HG03135 (cell line): ENCODE measurements around the gene RIMS3.
"Not testable (repeated sequence)": the region's sequence is repeated elsewhere in the genome, so short reads cannot be mapped to it uniquely, and the experiment has no call there.

Experiments used
- ATAC-seq: cut with Tn5 transposase; IDR thresholded peaks from one replicate; pipeline ENCODE4 v1.9.1; 2021; ENCODE audit warnings: mild to moderate bottlenecking, moderate library complexity; ENCODE audit not compliant: unreplicated experiment

Gene RIMS3

DNA sequence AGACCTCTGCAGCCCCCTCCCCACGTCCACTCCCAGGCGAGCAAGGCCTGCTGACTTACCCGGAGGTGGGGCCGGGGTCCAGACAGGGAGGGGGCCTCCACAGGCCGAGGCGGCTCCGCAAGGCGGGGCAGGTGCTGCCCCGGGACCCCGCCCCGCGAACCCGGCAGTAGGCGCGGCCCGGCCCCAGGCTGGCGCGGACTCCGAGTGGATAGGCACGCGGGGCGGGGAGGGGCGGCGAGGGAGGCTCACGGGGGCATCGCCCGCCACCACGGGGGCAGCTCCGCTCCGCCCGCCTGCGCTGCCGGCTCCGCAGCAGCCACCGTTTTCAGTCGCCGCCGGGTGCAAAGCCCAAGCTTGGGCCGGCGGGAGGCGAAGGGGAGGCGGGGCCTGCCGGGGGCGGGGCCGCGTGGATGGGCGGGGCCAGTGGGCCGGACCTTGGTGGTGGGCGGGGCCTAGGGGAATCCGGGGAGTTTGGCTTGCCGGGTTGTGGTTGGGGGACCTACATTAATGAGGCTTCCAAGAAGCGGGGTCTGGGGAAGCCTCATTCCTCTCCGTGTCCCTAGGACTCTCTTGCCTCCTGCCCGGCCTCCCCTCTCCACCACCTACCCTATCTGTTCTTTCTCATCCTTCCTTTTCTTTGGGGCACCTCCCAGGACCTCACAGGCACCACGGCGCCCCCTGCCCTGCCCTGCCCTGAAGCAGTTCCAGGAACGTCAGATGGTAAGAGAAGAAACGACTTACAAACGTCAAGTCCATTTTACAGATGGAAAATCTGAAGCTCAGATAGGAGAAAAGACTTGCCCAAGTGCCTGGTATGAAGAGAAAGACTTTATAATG is at the start of gene RIMS3:
RIMS3 (minus strand) TSS at position 348 of the 837 bp plus-strand sequence. CDS start 23,757 bp downstream, outside the sequence.
- ATAC-seq: peak; percentile 64

DNA sequence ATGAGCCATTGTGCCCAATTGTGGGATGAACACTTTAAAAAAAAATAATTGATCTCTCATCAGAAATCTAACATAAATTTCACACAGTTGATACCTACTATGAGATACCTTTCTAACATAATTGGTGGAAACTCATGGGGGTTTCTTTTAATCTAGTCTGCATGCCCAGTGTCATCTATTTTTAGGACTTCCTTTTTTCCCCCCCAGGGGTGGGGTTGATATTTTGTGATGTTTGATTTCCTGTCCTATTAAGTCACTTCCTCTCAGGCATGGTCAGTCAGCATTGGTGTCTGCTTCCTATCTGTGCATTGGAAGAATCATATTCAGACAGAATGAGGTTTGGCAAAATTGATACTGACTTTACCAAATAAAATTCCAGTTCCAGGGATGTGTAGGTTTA is 47.5 kb upstream of the RIMS3 start:
- ATAC-seq: no peak

DNA sequence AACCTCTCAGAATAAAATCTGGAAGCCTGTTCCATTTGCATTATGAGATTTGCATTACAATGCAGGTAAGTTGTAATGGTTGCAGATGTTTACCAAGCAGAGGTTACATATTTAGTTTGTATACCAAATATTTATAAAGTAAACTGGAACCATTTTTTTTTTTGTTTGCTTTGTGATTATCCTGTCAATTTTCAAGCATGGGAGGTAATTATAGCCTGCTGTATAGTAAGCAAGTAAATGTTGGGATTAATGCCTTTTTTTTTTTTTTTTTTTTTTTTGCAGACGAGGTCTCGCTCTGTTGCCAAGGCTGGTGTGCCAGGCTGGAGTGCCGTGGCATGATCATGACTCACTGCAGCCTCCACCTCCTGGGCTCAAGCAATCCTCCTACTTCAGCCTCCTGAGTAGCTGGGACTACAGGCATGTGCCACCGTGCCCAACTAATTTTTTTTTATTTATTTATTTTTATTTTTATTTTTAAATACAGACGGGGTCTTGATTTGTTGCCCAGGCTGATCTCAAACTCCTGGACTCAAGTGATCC is 47.0 kb upstream of the RIMS3 start:
- no peak for ATAC-seq

DNA sequence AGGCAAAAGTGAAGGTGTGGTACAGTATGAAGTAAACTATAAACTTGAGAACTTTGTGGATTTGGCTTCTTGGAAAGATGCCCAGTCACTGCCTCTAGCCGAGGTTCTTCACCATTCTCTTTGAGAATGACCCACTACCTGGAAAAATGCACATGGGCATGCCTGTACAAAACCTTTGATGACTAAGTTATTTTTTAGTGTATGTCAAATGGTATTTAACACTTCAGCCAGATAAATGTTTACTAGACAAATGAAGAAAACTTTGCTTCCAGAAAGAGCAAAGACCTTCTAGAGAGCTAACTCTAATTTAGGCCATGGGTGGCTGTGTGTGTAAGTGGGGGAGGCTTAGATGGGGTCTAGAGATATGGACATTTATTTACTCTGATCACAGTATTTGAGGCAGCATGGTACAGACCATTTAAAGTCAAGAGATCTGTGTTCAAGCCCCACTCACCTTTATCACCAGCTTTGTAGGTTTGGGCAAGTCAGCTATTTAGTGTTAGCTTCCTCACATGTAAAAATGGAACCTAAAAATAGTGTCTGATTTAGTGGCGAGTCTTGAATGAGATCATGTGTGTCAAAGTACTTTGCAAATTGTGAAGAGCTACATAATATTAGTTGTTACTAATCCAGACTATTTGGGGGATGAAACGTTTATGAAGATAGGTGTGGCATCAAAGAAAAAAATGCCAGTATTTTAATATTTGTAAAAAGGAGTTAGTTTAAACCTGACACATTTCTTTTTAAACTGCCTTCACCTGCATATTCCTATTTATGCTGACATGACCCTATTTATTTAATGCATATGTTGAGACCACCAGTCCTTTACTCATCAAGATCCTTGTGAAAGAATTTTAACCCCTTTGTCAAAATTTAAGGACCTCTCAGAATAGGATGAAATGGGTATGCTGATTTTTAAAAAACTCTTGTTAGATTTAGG is 46.3 kb upstream of the RIMS3 start:
- no peak for ATAC-seq

DNA sequence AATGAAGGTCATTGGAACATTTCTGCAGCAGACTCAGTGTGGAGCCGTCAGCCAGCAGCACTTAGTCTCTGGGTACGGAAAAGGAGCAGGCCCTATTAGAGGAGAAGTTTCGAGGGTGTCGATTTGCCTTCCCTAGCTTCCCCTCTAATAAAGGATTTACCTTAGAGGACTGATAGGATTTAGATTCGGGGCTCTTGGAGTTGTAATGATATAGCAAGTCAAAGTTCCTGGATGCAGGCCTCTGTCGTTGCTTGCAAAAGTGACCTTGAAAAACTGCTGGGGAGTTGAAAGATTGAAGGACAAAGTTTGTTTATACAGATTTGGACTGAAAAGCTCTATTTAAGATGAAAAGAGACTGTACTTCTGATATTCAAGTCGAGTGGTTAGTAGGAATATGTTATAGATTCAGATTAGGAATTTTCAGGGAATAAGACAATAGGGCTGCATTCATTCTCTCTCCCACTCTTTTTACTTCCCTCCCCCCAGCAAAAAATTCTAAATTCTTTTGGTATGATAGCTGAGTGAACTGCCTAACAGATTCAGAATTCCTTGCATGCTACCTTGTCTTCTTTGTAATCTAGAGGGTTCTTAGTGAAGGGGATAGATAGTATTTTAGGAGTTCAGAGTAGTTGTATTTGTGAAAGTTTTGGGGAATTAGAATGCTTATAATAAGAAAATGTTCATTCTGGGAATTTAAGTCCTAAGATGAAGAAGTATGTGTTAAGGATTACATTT is 45.3 kb upstream of the RIMS3 start:
- ATAC-seq: no peak

DNA sequence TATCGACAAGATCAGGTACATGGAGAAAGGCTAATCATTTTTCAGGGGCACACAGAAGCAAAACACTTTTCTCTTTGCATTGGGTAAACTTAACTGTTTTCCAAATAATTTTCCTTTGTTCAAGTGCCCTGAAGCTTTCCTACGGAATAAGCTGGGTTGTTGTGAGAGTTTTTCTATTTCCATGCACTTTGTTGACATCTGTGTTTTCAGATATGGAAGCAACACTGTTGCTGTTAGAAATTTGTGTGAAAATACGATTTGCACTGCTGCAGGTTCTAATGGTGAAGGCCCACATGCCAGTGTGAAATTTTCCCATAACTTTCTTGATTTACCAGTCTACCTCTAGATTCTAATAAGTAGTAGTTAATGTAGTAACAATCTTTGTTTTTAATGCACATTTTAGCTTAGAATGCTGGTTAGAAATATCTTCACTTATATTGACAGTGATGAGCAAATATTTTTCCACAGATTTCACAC is 44.4 kb upstream of the RIMS3 start:
- no peak for ATAC-seq

DNA sequence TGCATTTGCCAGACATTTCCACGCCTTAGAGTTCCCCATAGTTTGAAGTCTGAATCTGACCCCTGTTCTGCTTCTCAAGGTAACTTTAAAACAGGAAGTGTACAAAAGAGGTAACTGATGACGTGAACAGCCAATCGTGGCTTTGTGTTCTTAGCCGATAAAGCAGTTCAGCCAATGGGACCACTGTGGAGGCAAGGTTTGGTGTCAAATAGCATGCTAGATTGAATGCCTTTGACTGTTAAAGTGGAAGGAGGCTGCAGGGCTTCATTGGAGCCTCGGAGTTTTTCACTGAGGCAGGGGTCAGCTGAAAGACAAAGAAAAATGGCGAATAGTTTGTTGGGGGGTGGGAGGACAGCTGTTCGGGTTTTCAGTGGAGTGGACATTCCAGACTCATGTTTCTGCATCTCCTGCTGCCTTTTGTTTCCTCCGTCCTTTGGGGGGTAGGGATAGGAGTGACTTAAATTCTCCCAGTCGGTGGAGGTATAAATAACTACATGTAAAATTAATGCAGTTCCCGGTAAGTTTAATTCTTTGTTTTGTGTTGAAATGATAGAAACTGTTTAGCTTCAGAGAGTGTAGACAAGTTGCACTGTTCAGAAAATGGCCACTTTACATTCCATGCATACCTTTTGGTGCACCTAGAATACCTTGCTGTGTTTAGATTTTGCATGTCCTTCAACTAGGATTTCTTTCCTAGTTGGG is 43.8 kb upstream of the RIMS3 start:
- peak; percentile 84 for ATAC-seq

DNA sequence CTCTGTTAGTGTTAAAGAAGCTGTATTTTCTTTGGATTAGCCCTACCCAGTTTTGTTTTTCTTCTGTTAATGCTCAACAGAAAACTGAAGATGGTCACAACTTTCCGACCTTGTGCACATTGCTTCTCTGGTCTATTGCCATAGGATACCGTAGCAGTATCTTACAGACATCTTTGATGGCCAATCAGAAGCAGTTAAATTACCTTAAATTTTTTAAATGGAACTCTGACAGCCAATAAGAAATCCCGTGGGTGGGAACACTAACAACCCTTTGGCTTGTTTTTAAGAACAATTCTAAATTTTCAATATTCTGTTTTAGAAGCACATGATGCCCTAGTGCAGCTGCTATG is 43.2 kb upstream of the RIMS3 start:
- ATAC-seq: peak; percentile 66

DNA sequence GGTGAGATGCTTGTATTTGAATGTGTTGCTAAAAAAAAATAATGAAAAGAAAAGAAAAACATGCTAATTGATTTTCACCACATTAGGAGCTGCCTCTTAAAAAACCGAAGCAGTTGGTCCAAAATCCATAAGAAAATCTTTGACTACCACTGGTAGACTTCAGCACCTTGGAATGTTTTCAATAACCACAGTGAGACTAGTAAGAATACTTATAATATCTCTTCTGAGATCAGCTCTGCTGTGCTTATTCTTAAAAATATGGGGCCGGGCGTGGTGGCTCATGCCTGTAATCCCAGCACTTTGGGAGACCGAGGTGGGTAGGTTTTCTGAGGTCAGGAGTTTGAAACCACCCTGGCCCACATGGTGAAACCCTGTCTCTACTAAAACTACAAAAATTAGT is 41.1 kb upstream of the RIMS3 start:
- ATAC-seq: no peak

DNA sequence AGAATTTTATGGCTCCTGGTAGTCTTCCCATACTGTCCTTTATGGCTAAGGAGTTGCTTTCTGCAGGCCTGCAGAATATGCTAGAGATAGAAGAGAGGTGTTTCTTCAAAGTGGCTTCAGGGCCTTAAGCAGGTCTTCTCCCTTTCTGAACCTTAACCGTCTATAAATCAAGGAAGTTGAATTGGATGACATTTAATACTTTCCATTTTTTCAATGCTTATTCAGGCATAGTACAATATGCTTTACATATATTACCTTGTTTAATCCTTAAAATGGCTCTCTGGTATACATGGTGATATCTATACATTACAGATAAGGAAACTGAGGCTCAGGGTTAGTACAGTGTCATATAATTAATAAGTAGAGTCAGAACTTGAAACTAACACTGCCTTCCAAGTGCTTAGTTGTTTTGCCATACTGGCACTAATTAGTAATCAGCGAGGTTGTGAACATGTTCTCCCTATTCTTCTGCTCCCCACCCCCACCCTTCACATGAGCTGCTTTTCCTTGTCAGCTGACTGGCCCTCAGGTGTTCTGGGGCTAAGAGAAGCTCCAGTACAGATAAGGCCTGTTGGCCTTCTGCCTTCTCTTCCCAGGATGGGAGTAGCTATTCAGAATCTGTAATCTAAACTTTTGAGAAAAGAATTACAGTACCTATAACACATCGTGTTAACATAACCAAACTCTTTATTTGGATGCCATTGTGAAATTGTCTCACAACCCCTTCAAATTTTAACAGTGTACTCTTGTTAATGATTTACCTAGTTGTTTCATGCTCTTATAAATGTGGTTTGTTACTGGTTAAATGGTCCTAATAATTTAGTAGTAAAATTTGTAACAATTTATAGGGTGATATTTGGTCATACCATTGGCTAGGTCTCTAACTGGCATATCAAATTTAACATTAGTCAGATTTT is 39.6 kb upstream of the RIMS3 start:
- no peak for ATAC-seq

DNA sequence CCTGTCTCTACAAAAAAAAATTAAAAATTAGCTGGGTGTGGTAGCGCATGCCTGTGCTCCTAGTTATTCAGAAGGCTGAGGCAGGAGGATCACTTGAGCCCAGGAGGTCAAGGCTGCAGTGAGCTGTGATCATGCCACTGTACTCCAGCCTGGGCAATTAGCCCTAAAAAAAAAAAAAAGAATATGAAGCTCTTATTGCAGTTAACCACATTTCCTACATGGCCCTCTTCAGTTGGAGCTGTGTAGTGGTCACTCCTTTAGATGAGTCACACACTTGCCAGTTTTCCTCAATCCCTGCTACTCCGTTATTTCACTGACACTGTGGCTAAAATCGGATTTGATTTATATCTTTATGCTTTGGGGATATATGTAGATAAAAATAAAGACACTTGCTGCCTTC is 37.8 kb upstream of the RIMS3 start:
- ATAC-seq: no peak

DNA sequence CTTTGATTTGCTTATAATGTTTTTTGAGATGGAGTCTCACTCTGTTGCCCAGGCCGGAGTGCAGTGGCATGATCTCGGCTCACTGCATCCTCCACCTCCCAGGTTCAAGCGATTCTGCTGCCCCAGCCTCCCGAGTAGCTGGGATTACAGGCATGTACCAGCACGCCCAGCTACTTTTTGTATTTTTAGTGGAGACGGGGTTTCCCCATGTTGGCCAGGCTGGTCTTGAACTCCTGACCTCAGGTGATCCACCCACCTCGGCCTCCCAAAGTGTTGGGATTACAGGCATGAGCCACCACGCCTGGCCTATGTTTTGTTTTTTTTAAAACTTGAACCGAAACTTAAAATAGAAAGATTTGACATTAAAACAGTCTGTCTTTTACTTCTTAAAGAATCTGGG is 37.3 kb upstream of the RIMS3 start:
- ATAC-seq: not testable (repeated sequence)

DNA sequence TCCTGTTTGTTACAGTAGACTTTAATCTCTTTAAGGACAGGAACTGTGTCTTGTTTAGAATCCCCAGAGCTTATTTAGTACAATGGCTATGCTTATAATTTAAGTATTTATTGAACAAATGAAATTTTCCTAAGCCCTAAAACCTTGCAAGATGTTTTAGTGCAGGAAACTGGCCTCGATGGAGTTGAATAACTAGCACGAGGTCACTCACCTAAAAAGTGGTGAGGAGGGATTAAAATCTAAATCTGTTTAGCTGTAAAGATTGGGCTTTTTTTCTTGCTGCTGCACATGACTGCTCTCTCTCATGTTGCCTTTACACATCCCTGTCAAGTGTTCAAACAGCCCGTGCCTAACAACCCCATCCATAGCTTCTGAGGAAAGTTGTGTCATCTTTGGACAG is 36.2 kb upstream of the RIMS3 start:
- ATAC-seq: no peak

DNA sequence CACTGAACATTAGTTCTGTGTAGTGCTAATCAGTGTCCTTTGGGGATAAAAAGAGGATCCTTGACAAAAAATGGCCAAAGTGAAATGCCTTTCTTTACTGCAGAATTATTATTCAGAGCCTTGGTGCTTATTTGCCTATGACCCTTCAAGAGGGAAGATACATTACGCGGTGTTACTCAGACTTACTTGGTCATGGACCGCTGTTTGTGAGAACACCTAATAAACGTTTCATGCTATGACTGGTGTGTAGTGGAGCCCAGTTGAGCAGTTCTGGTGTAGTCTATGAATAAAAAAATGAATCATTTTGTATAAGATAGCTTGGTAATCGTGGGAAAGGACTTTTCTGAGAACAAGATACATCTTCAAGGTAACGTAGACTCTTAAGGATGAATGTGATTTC is 34.3 kb upstream of the RIMS3 start:
- ATAC-seq: peak; percentile 55

DNA sequence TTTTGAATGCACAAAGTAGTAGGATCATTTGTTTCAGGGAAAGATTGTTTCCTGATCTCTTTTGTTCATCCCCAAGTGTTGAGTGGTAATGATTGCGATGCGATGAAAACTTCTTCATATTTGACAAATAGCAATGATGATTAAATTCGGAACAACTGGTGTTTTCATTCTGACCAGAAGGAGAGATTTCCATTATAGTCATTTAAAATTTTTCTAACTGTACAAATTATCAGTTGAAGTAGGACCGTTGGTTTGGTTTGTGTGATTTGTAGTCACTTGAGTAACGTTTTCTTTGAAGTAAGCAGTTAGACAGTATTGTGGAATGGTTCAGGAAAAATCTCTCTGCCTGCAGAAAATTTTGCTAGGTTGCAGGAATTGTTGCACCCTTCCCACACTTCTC is 32.0 kb upstream of the RIMS3 start:
- no peak for ATAC-seq

DNA sequence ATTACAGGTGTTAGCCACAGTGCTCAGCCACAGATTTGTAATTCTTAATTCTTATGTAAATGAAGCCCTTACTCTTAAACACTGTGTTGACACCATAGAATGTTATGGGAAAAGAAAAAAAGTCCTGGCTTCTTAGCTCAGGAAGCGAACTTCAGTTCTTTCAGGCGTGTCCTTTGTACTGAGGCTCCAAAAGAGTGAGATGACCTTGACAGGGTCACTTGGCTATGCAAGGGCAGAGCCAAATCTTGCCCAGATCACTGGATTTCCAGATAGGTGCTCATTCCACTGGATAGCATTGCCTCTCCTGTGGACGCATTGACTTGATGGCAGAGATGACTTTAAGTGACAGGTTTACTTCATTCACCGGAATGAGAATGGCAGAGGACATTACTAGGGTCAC is 30.8 kb upstream of the RIMS3 start:
- ATAC-seq: no peak

DNA sequence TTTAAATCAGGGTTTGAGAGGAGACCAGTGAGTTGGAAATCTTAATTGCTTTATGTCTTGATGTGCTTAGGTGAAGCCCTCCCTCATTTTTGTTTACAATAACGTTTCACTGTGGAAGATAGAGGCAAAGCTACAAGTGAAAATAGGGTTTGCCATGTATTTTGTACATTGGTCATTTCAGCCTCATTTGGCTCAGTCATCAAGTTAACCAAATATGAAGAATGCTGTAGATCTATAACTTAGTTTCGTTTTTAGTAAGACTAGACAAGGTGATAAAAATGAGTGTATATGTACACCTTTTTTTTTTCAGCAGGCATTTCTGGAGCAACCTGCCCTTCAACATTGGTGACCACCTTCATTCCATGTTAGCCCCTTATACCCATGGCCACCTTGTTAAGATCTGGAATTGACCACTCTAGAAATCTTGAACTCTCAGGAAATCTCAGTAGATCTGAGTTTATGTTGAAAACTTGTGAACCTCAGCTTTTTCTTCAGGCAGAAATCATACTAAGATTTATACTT is 28.9 kb upstream of the RIMS3 start:
- ATAC-seq: no peak

DNA sequence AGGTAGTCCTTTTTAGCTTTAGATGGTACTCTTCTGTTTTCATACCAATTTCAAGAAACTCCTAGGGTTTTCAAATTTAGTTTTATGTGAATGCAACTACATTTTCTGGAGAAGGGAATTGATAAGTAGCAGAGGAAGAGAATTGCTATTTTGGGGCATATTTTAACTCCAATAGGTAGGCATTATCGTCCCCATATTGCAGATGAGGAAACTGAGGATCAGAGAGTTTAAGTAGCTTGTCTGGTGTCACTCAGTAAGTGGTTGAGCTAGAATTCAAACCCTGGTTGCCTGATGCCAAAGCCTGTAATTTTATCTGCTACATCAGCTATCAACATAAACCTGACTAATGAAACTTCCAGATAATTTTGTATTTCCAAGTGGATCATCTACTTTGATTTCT is 27.9 kb upstream of the RIMS3 start:
- no peak for ATAC-seq

DNA sequence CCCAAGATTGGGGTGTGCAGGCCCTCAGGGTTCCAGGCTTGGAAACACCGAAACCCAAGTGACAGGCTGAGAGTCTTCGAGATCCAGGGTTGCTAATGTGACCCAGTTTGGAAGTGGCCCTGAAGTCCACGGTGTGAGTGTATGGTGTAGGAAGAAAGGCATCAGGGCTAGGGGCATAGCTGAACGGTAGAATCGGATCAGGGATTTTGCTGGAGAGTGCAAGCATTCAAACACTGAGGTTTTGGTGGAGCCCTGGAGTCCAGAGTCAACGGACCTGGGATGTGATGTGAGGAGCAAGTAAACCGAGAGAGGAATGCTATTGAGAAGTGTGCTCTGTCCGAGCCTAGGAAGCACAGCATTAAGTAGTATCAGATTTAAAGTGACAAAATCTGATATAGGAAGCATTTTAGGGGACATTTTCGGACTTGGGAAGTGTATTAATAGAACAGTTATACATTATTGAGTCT is 27.0 kb upstream of the RIMS3 start:
- no peak for ATAC-seq
